ENCODE results near the gene ITIH5.

Gene ITIH5

GRCh38 chr10:7626283-7626682 is 40.5 kb downstream of the ITIH5 start:
- no peak for DNase-seq

GRCh38 chr10:7625836-7626235 is 40.9 kb downstream of the ITIH5 start:
- no peak for DNase-seq

- no peak for DNase-seq
These were observed 41.8 kb downstream of the ITIH5 start for GRCh38 chr10:7625009-7625408.

GRCh38 chr10:7622969-7623368 is 43.8 kb downstream of the ITIH5 start:
- peak in 1 of 2 experiments; percentile 7 for DNase-seq

- DNase-seq = no peak
These were observed 48.3 kb downstream of the ITIH5 start for GRCh38 chr10:7618461-7618860.

GRCh38 chr10:7611909-7612308 is 54.9 kb downstream of the ITIH5 start:
- no peak for DNase-seq

- no peak for DNase-seq
These were observed 55.9 kb downstream of the ITIH5 start for GRCh38 chr10:7610651-7611389.

- DNase-seq = no peak
These were observed 56.7 kb downstream of the ITIH5 start for GRCh38 chr10:7610026-7610425.

GRCh38 chr10:7609556-7609955 is 57.2 kb downstream of the ITIH5 start:
- DNase-seq = no peak

- peak; percentile 69 to 79 for DNase-seq
These were observed 58.8 kb downstream of the ITIH5 start for GRCh38 chr10:7608001-7608400.

GRCh38 chr10:7606951-7607404 is 59.8 kb downstream of the ITIH5 start:
- peak; percentile 42 to 65 for DNase-seq

- DNase-seq = no peak
These were observed 61.0 kb downstream of the ITIH5 start for GRCh38 chr10:7605565-7606295.

- DNase-seq = no peak
These were observed 65.6 kb downstream of the ITIH5 start for GRCh38 chr10:7601023-7601656.

- DNase-seq = no peak
These were observed 68.0 kb downstream of the ITIH5 start for GRCh38 chr10:7598771-7599170.

- no peak for DNase-seq
These were observed 70.4 kb downstream of the ITIH5 start for GRCh38 chr10:7596356-7596755.

- no peak for DNase-seq
These were observed 72.9 kb downstream of the ITIH5 start for GRCh38 chr10:7593905-7594304.

- no peak for DNase-seq
These were observed 73.7 kb downstream of the ITIH5 start for GRCh38 chr10:7593063-7593462.

GRCh38 chr10:7592627-7593026 is 74.1 kb downstream of the ITIH5 start:
- no peak for DNase-seq

- no peak for DNase-seq
These were observed 76.5 kb downstream of the ITIH5 start for GRCh38 chr10:7590271-7590670.

- no peak for DNase-seq
These were observed 77.0 kb downstream of the ITIH5 start for GRCh38 chr10:7589748-7590147.

- no peak for DNase-seq
These were observed 78.9 kb downstream of the ITIH5 start for GRCh38 chr10:7587865-7588188.

GRCh38 chr10:7587168-7587864 is 79.5 kb downstream of the ITIH5 start:
- no peak for DNase-seq

- no peak for DNase-seq
These were observed 81.5 kb downstream of the ITIH5 start for GRCh38 chr10:7585228-7585627.

All from NCI-H526 (cell line).